ENCODE measurements around the gene TRIM68. TPM values are rescaled to one million over a fixed set of nuclear protein-coding genes. Genes with fewer than 3 reads are reported as not detected.

TRIM68 gene
- total RNA-seq, 2 experiments from 2014 or later, result 11.1 to 12.0 TPM

GRCh38 chr11:4576880-4577279, 31.2 kb downstream of the TRIM68 start:
- Mint-ChIP-seq H3K27me3 (peaks cover 31% of the 10 kb centered on the region), H3K27ac (no peak overlapping the region), H3K4me3 (no peak overlapping the region), H3K4me1 (peaks cover 6% of the 10 kb centered on the region), H3K9me3 (no peaks in the 10 kb centered on the region), H3K36me3 (no peaks in the 10 kb centered on the region)
- no peak for DNase-seq

- no peaks in the 10 kb centered on the region for H3K36me3 Mint-ChIP-seq
- H3K27ac Mint-ChIP-seq, result no peak overlapping the region
- no peaks in the 10 kb centered on the region for H3K27me3 Mint-ChIP-seq
- no peak overlapping the region for H3K4me3 Mint-ChIP-seq
- no peaks in the 10 kb centered on the region for H3K4me1 Mint-ChIP-seq
- H3K9me3 Mint-ChIP-seq, result peaks cover 5% of the 10 kb centered on the region
- DNase-seq, result no peak
Observed at GRCh38 chr11:4569075-4569474, 39.0 kb downstream of the TRIM68 start.

- DNase-seq, result no peak
- Mint-ChIP-seq H3K4me1 (no peaks in the 10 kb centered on the region), H3K36me3 (no peaks in the 10 kb centered on the region), H3K9me3 (peaks cover 13% of the 10 kb centered on the region), H3K27me3 (peaks cover 10% of the 10 kb centered on the region), H3K4me3 (no peak overlapping the region), H3K27ac (no peak overlapping the region)
Observed at GRCh38 chr11:4565371-4565770, 42.7 kb downstream of the TRIM68 start.

- no peaks in the 10 kb centered on the region for H3K36me3 Mint-ChIP-seq
- H3K4me1 Mint-ChIP-seq, result no peaks in the 10 kb centered on the region
- H3K27me3 Mint-ChIP-seq, result peaks cover 24% of the 10 kb centered on the region
- H3K27ac Mint-ChIP-seq, result no peak overlapping the region
- H3K9me3 Mint-ChIP-seq, result peaks cover 13% of the 10 kb centered on the region
- no peak overlapping the region for H3K4me3 Mint-ChIP-seq
- no peak for DNase-seq
Observed at GRCh38 chr11:4560467-4560866, 47.6 kb downstream of the TRIM68 start.

- no peaks in the 10 kb centered on the region for H3K4me1 Mint-ChIP-seq
- H3K27ac Mint-ChIP-seq, result no peak overlapping the region
- DNase-seq, result no peak
- H3K27me3 Mint-ChIP-seq, result peaks cover 24% of the 10 kb centered on the region
- H3K9me3 Mint-ChIP-seq, result peaks cover 13% of the 10 kb centered on the region
- no peaks in the 10 kb centered on the region for H3K36me3 Mint-ChIP-seq
- no peak overlapping the region for H3K4me3 Mint-ChIP-seq
Observed at GRCh38 chr11:4559527-4560440, 48.2 kb downstream of the TRIM68 start.

GRCh38 chr11:4551346-4551979, 56.6 kb downstream of the TRIM68 start:
- H3K4me3 Mint-ChIP-seq, result no peak overlapping the region
- H3K27me3 Mint-ChIP-seq, result peaks cover 17% of the 10 kb centered on the region
- no peaks in the 10 kb centered on the region for H3K36me3 Mint-ChIP-seq
- no peaks in the 10 kb centered on the region for H3K9me3 Mint-ChIP-seq
- H3K27ac Mint-ChIP-seq, result no peak overlapping the region
- H3K4me1 Mint-ChIP-seq, result no peaks in the 10 kb centered on the region
- DNase-seq, result no peak

Other genes starting within 250 kb of the TRIM68 start
- not detected for gene OR52B4, start 239.8 kb downstream of the TRIM68 start, total RNA-seq
- 10 to 100 TPM; 34.3 to 37.1 TPM for gene TRIM21, start 214.5 kb downstream of the TRIM68 start, total RNA-seq
- not detected for gene OR52K2, start 158.9 kb downstream of the TRIM68 start, total RNA-seq
- gene OR52K1, start 125.6 kb downstream of the TRIM68 start, total RNA-seq, result not detected
- not detected for gene OR52M1, start 63.0 kb downstream of the TRIM68 start, total RNA-seq
- gene OR52I2, start 26.5 kb downstream of the TRIM68 start, total RNA-seq, result not detected
- not detected for gene OR52I1, start 14.2 kb downstream of the TRIM68 start, total RNA-seq
- gene OR51D1, start 29.2 kb upstream of the TRIM68 start, total RNA-seq, result not detected
- gene OR51E1, start 35.8 kb upstream of the TRIM68 start, total RNA-seq, result not detected
- gene OR51E2, start 89.6 kb upstream of the TRIM68 start, total RNA-seq, result not detected
- not detected for gene MMP26, start 96.6 kb upstream of the TRIM68 start, total RNA-seq
- gene OR51F1, start 161.7 kb upstream of the TRIM68 start, total RNA-seq, result not detected
- gene OR52R1, start 196.1 kb upstream of the TRIM68 start, total RNA-seq, result not detected
- gene OR51F2, start 213.1 kb upstream of the TRIM68 start, total RNA-seq, result not detected
- gene OR51S1, start 241.0 kb upstream of the TRIM68 start, total RNA-seq, result not detected